Breast epithelium (tissue), 4 donors: ENCODE results near the gene FAM98B. TPM values are rescaled to one million over a fixed set of nuclear protein-coding genes. Genes with fewer than 3 reads are reported as not detected.

Experiments
- DNase-seq, 2 donors: peaks; one replicate each; pipeline ENCODE4 v3.0.0-alpha.2; 2019; ENCODE audit warnings: low spot score in 2 of 2
- H3K27ac ChIP-seq, 2 donors: fragments of 200-600 bp; sonication (generic) in 1 of 2; one replicate each; pipeline ENCODE4 v1.5.1; 2016 to 2019; ENCODE audit warnings: mild to moderate bottlenecking in 1 of 2
- H3K27me3 ChIP-seq, 2 donors: fragments of 200-600 bp; sonication (generic) in 1 of 2; one replicate each; pipeline versions ENCODE4 v1.5.1 to v1.6.0; 2017 to 2019; ENCODE audit warnings: control low read depth in 1 of 2, mild to moderate bottlenecking in 1 of 2
- H3K36me3 ChIP-seq: fragments of 200-600 bp; one replicate; pipeline ENCODE4 v1.5.1; 2019
- H3K4me1 ChIP-seq, 2 donors: fragments of 200-600 bp; sonication (generic); one replicate each; pipeline ENCODE4 v1.5.1; 2016 to 2019; ENCODE audit warnings: control low read depth in 1 of 2
- H3K4me3 ChIP-seq, 3 donors: fragments of 200-600 bp; sonication (generic); 1 replicate in 2 of 3; 2 replicates in 1 of 3; pipeline ENCODE4 v1.5.1; 2016 to 2019; ENCODE audit warnings: mild to moderate bottlenecking in 3 of 3, moderate library complexity in 2 of 3
- H3K9me3 ChIP-seq, 2 donors: fragments of 200-600 bp; sonication (generic) in 1 of 2; one replicate each; pipeline ENCODE4 v1.5.1; 2016 to 2019; ENCODE audit warnings: control low read depth in 1 of 2
- POLR2A ChIP-seq: fragments of 450-650 bp; IDR thresholded peaks from one replicate; pipeline ENCODE4 v1.6.1; 2016; ENCODE audit warnings: antibody characterized with exemption, mild to moderate bottlenecking, moderate library complexity
- POLR2AphosphoS5 ChIP-seq, 3 donors: sonication (generic); formaldehyde crosslinking; IDR thresholded peaks; one replicate each; pipeline ENCODE4 v1.6.1; 2017; ENCODE audit warnings: antibody characterized with exemption in 3 of 3
- intact Hi-C: fragments of 100-400 bp; cut with DNase I; formaldehyde crosslinking; loops from one replicate; pipeline ENCODE4 v1.15.1; 2023; ENCODE audit warnings: low total_unique reads
- total RNA-seq, 3 donors: library from RNA; depleted of rRNA; stranded (reverse); fragments of >200 nt; gene quantifications; one replicate each; pipeline ENCODE4 v1.1.0, GENCODE V29; 2016
- TF ChIP-seq, protein P1 (sequence below), 3 donors: fragments of 450-650 bp; IDR thresholded peaks; one replicate each; pipeline ENCODE4 v1.5.1; 2016 to 2017; ENCODE audit warnings: antibody characterized with exemption in 3 of 3, mild to moderate bottlenecking in 3 of 3, moderate library complexity in 3 of 3

FAM98B gene
- total RNA-seq, 3 donors from 2014 or later = 12.0 to 14.6 (median 13.4) TPM

GRCh38 chr15:38441130-38441519 is 12.8 kb upstream of the FAM98B start:
- Histone ChIP-seq H3K4me1 (no peaks in the 10 kb centered on the region), H3K9me3 (no peaks in the 10 kb centered on the region), H3K27me3 (no peaks in the 10 kb centered on the region), H3K27ac (no peak overlapping the region), H3K4me3 (no peak overlapping the region), H3K36me3 (no peaks in the 10 kb centered on the region)
- intact Hi-C loops = no loop called here
- no peak for DNase-seq
- no peak for TF ChIP-seq POLR2A
- no peak for TF ChIP-seq POLR2AphosphoS5 (IDR thresholded peaks at IDR 0.05)
- TF ChIP-seq, protein P1, sequence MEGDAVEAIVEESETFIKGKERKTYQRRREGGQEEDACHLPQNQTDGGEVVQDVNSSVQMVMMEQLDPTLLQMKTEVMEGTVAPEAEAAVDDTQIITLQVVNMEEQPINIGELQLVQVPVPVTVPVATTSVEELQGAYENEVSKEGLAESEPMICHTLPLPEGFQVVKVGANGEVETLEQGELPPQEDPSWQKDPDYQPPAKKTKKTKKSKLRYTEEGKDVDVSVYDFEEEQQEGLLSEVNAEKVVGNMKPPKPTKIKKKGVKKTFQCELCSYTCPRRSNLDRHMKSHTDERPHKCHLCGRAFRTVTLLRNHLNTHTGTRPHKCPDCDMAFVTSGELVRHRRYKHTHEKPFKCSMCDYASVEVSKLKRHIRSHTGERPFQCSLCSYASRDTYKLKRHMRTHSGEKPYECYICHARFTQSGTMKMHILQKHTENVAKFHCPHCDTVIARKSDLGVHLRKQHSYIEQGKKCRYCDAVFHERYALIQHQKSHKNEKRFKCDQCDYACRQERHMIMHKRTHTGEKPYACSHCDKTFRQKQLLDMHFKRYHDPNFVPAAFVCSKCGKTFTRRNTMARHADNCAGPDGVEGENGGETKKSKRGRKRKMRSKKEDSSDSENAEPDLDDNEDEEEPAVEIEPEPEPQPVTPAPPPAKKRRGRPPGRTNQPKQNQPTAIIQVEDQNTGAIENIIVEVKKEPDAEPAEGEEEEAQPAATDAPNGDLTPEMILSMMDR (IDR thresholded peaks at IDR 0.05) = no peak

- Histone ChIP-seq H3K36me3 (no peaks in the 10 kb centered on the region), H3K4me1 (peaks cover 0 to 6% of the 10 kb centered on the region in 2 donors), H3K27ac (peak overlapping the region; percentile 94 to 96), H3K4me3 (peak overlapping the region; percentile 87 to 92 (median 90)), H3K27me3 (no peaks in the 10 kb centered on the region), H3K9me3 (no peaks in the 10 kb centered on the region)
- intact Hi-C loops = no loop called here
- TF ChIP-seq POLR2AphosphoS5 (IDR thresholded peaks at IDR 0.05) = no peak
- no peak for TF ChIP-seq POLR2A
- TF ChIP-seq, protein P1 (IDR thresholded peaks at IDR 0.05) = no peak
- no peak for DNase-seq
These were observed 766 bp downstream of the FAM98B start for GRCh38 chr15:38454696-38455090.

DNA sequence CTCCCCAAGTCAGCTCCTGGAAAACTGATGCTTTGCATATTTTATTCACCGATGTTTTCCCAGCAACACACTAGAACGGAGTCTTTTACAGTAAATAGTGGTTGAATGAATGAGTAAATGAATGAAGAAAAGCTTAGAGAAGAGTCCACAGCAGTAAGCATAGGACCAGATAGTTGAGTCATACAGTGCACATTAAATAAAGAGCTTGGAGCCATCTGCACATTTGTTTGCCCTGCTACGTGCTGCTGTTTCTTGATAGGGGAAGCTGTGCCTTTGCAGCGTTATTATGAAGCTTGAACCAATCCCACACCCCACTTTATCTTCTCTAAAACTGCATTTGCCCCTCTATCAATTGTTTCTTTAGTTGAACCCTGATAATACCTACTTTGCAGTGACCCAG is 1.2 kb downstream of the FAM98B start:
- TF ChIP-seq, protein P1 (IDR thresholded peaks at IDR 0.05) = no peak
- no peak for TF ChIP-seq POLR2AphosphoS5 (IDR thresholded peaks at IDR 0.05)
- TF ChIP-seq POLR2A = no peak
- Histone ChIP-seq H3K36me3 (no peaks in the 10 kb centered on the region), H3K27ac (peak overlapping the region in 1 of 2 donors; percentile 96), H3K9me3 (no peaks in the 10 kb centered on the region), H3K27me3 (no peaks in the 10 kb centered on the region), H3K4me1 (peaks cover 0 to 6% of the 10 kb centered on the region in 2 donors), H3K4me3 (peak overlapping the region; percentile 87 to 92 (median 90))
- intact Hi-C loops = no loop called here
- DNase-seq = no peak

GRCh38 chr15:38458646-38459045 is 4.7 kb downstream of the FAM98B start:
- Histone ChIP-seq H3K4me1 (peaks cover 0 to 6% of the 10 kb centered on the region in 2 donors), H3K9me3 (no peaks in the 10 kb centered on the region), H3K27ac (no peak overlapping the region), H3K4me3 (no peak overlapping the region), H3K36me3 (no peaks in the 10 kb centered on the region), H3K27me3 (no peaks in the 10 kb centered on the region)
- TF ChIP-seq, protein P1 (IDR thresholded peaks at IDR 0.05) = no peak
- TF ChIP-seq POLR2A (no peak), POLR2AphosphoS5 (IDR thresholded peaks at IDR 0.05) (no peak)
- intact Hi-C loops = no loop called here
- no peak for DNase-seq

GRCh38 chr15:38459480-38459879 is 5.6 kb downstream of the FAM98B start:
- Histone ChIP-seq H3K9me3 (no peaks in the 10 kb centered on the region), H3K36me3 (no peaks in the 10 kb centered on the region), H3K27me3 (no peaks in the 10 kb centered on the region), H3K27ac (no peak overlapping the region), H3K4me1 (peaks cover 0 to 6% of the 10 kb centered on the region in 2 donors), H3K4me3 (no peak overlapping the region)
- no peak for DNase-seq
- no peak for TF ChIP-seq POLR2AphosphoS5 (IDR thresholded peaks at IDR 0.05)
- TF ChIP-seq, protein P1 (IDR thresholded peaks at IDR 0.05) = no peak
- no peak for TF ChIP-seq POLR2A
- intact Hi-C loops = no loop called here
